Measurements from ENCODE around the gene LRRN3. TPM values are rescaled to one million over a fixed set of nuclear protein-coding genes. Genes with fewer than 3 reads are reported as not detected.
A peak's percentile ranks its signal among the peaks of the same experiment; 100 is the strongest.
"Not testable (repeated sequence)": the region's sequence is repeated elsewhere in the genome, so short reads cannot be mapped to it uniquely, and the experiment has no call there.

LRRN3 gene
- 0.81 TPM for total RNA-seq

DNA sequence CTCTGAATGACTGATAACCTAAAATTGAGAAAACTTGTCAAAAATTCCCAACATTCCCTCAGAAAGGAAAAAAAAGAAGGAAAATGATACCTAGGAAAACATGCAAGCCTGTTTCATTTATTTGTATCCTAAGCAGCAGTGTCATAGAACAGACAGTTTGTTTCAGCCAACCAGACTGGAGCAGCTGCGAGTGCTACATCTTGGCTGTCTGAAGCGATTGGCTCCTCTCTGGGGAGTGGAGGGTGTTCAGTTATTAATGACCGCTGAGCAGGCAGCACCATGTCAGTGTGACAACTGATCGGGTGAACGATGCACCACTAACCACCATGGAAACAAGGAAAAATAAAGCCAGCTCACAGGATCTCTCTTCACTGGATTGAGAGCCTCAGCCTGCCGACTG, at the start of gene LRRN3:
TSS of gene LRRN3 (plus strand) at position 282 of the 400 bp plus-strand sequence. CDS start 31,646 bp downstream, outside the sequence.
- DNase-seq (ENCODE audit: low spot score): peak; percentile 15

DNA sequence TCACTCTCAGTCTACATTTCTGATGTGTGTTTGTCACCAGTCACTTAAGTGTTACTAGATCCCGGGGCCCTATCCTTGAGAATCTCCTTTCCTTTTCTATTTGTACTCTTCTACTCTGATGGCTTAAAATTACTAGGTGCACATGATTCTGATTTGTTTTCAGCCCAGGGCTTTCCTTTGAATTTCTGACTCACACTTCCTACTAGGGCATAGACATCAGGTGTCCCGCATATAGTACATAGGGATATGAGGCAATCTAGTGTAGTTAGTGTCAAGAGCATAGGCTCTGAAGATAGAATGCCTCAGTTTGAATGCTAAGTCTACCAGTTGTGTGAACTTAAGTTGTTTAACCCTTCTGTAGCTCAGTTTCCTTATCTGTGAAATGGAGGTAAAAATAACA, 49.4 kb upstream of the LRRN3 start:
- no peak for DNase-seq (ENCODE audit: low spot score)

DNA sequence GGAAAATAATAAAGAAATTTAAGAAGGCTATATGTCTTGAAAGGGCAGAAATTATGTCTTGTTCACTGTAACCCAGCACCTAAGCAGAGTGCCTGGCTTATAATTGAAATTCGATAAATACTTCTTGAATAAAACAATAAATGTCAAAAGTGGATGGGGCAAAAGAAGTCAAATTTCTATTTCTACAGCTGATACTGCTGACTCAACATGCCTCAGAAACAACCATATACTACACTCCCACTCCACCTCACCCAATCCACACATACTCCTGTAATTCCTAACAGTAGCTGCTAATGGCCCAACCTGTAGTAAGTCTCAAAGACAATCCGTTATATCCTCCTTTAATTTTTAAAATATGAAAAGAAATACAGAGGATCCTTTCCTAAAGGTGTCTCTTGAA, 48.1 kb upstream of the LRRN3 start:
- DNase-seq (ENCODE audit: low spot score): no peak

DNA sequence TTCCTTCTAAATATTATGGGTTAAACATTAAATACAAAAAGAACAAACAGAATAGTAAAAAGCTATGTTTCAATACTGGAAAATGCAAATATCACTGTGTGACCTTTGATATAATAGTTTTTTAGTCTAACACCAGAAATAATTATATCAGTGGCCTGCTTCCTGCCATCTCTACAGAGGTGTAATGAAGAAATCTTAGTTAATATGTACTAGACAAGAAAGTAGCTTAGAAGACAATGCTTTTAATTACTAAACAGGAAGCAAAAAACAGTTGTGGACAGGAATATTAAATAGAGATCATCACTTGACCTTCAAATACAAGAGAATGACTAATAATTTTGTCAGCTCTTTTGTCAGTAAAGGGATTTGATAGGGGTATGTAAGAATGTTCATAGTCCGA, 47.4 kb upstream of the LRRN3 start:
- no peak for DNase-seq (ENCODE audit: low spot score)

DNA sequence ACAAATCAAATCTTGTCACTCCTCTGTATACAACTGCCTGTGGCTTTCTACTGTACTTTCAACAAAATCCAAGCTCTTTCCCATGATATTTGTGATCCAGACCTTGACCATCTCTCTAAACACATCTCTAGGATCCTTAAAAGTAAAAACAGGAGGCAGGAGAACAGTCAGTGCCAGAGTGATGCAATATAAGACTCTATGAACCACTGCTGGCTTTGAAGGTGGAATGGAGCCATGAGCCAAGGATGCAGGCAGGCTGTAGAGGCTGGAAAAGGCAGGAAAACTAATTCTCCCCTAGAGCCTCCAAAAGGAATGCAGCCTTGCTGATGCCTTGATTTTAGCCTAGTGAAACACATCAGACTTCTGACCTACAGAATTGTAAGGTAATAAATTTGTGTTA, 45.5 kb upstream of the LRRN3 start:
- no peak for DNase-seq (ENCODE audit: low spot score)

DNA sequence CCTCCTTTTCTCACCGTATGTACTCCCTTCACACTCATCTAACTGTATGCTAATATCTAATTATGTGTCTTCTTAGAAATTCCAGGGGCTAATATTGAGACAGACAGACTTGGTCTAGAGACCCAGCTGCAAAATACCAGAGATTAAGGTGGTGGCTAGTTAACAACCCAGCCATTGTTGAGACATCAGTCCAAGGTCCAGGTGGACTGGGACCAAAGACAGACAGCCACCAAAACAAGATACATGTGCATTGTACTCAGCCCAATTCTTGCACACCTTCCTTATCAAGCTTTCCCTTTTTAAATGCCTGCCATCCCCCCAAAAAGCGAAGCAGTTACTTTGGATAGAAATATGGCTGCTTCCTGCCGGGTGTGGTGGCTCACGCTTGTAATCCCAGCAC, 43.3 kb upstream of the LRRN3 start:
- DNase-seq (ENCODE audit: low spot score): no peak

DNA sequence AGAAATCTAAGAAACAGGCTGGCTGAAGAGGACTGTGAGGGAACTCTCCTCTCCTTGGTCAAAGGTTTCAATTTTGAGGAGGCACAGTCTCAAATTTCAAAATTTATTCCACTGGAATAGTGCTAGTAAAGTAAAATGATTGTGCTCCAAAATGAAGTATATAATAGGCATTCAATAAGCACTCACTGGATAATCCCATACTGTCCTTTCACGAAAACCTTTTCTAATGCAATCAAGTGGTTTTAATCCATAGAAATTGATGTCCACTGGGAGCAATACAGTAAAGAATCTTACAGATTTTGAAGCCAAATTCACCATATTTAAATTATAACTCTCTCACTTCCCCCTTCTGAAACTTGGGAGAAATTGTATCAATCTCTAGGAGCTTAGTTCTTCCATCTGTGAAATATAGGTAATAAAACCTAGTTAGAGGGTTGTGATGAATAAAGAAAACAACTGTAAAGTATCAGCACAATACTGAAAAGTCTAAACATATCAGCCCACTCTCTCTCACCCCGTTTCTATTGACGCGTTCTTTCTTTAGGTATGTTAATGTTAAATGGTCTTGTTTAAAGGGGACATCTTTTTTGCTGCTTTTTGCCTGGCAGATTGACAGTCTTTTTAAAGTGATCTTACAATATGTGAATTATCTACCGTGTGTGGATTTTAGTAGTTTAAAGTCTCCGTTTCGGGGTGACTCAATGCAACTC, 40.8 kb upstream of the LRRN3 start:
- DNase-seq (ENCODE audit: low spot score): no peak

DNA sequence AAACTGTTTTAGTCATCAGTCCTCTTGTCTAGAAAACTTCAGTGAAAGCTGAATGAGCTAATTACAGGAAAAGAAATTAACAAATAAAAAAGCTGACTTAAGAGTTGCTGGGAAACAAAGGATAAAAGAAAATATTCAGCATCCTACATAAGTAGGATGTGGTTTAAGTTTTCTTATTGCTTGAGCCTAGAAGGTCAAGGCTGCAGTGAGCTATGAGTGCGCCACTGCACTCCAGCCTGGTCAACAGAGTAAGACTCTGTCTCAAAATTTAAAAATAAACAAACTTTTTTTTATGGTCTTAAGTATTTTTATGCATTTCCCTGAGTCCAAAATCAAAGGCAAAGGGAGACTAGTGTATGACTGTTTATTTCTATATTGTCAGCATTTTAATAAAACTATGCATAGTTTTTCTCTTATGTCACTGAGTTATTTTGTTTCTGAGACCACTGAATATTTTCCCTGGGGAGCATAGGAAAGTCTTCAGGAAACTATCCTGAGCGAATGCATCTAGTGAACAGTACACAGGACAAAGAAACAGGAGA, 40.0 kb upstream of the LRRN3 start:
- no peak for DNase-seq (ENCODE audit: low spot score)

DNA sequence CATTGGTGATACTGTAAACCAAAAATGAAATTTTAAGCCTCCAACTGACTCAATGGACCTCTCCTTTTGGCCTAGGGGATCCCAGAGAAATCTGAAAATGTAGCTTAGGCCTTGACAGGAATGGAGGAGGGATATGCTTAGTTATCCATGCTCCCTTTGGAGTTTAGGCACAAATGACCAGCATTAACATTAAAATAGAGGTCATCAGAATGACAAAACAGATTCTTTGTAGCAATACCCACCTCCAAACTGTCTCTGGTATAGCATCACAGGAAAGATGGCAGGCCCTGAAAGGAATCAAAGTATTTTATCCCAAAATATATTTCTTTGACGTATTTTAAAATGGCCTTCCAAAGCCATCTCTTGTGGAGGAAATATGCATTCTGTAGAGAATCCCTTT, 39.1 kb upstream of the LRRN3 start:
- no peak for DNase-seq (ENCODE audit: low spot score)

DNA sequence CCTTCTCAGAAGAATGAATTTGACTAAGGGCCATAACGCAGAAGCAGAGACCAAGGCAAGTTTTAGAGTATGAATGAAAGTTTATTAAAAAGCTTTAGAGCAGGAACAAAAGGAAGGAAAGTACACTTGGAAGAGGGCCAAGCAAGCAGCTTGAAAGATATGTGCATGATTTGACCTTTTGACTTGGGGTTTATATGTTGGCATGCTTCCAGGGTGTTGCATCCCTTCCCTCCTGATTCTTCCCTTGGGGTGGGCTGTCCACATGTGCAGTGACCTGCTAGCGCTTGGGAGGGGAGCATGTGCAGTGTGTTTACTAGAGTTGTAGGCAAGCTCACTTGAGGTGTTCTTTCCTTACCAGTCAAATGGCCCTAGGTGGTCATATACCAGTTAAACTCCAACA, 37.9 kb upstream of the LRRN3 start:
- DNase-seq (ENCODE audit: low spot score): no peak

DNA sequence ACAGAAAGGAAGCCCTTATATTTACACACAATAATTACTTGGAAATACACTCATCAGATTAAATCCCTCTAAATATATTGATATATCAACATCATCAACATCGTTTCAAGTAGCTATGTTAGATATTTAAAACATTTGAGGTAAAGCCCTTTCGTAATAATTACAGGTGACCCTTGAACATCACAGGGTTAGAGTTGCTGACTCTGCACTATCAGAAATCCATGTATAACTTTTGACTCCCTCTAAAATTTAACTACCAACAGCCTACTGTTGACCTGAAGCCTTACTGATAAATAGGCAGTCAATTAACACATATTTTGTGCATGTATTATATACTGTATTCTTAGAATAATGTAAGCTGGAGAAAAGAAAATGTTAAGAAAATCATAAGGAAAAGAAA, 34.6 kb upstream of the LRRN3 start:
- no peak for DNase-seq (ENCODE audit: low spot score)

DNA sequence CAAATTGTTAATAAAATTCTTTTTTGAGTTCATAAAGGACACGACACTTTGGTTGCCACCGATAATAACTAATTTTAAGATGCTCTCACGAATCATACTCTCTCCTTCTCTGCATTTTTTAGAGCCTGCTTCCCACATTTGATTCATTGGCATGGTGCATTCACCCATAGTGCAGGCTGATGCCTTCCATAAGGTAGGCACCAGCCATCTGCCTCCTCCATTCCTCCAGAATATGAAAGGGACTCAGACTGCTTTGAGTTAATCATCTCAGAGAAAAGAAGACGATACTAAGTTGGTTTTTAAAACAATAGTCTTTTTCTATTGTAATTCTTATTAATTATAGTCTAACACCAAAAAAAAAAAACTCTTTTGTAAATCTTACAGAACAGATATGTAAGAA, 33.9 kb upstream of the LRRN3 start:
- DNase-seq (ENCODE audit: low spot score): no peak

DNA sequence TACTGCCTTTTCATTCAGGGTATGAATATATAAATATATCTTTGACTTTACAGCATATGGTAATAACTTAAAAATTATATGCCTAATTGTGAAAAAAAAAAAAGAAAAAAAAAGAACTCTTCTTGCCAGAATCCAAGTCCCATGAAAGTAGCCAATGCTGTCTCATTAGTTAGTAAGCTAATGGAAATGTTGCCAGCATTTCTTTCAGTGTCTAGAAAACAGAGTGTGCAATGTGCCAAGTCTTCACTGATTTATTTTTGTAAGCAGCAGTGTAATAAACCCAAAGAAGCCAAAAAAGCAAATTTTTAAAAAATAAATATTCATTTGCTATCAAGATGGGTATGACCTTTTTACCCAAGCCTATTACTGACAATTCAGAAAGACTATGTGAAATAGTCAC, 31.1 kb upstream of the LRRN3 start:
- no peak for DNase-seq (ENCODE audit: low spot score)

DNA sequence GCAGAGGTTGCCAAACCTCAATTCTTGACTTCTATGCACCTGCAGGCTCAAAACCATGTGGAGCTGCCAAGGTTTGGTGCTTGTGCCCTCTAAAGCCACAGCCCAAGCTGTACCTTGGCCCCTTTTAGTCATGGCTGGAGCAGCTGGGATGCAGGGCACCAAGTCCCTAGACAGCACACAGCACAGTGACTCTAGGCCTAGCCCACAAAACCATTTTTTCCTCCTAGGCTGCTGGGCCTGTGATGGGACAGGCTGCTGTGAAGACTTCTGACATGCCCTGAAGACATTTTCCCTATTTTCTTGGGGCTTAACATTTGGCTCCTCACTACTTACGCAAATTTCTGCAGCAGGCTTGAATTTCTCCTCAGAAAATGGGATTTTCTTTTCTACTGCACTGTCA, 27.8 kb upstream of the LRRN3 start:
- no peak for DNase-seq (ENCODE audit: low spot score)

DNA sequence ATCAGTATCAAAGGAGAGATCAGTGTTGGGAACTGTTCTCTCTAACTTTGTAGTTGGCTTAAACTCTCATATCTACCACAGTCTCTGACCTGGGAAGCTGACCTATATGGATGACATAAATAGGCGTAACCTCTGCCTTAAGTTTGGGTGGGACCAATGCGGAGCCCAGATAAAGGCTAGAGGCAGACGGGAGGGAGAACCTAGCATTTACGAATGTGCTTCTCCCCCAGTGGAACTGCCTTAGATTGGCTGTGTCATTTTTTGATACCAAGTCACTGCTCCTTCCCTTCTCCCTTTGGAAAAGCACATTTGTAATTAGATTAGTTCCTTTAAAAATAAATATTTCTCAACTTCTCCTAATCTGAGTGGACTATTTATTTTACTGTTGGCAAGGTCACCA, 23.7 kb upstream of the LRRN3 start:
- no peak for DNase-seq (ENCODE audit: low spot score)

DNA sequence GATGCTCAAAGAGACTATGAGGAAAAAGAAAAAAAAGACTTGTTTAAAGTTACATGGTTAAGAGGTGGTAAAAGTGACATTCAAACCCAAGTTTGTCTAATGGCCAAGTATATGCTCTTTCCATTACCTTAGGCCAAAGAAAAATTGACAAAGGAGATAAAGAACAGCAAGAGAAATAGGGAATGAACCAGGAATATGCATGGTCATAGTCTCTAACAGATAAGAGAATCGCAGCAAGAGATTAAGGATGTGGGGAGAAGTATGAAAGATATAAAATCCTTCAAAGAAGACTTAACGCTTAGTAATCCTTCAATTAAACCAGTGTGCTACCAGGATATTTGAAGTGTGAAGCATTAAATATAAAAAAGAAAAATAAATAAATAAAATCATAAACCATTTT, 23.2 kb upstream of the LRRN3 start:
- no peak for DNase-seq (ENCODE audit: low spot score)

DNA sequence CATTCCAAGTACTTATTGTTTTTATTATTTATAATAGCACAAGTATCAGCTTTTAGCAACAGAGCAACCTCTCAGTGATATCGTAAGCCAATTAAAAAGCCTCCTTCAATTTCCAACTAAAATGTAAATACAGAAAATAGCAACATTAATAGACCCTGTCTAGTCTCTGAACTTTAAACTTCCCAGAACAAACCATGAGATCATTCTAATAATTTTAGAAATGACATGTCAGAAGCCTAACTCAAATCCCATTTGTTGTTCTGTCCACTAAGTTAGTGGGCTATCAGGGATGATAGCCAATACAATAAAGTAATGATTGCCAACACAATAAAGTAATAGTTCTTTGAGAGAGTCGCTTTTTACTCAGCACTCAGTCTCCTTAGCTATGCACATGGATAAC, 22.3 kb upstream of the LRRN3 start:
- DNase-seq (ENCODE audit: low spot score): no peak

DNA sequence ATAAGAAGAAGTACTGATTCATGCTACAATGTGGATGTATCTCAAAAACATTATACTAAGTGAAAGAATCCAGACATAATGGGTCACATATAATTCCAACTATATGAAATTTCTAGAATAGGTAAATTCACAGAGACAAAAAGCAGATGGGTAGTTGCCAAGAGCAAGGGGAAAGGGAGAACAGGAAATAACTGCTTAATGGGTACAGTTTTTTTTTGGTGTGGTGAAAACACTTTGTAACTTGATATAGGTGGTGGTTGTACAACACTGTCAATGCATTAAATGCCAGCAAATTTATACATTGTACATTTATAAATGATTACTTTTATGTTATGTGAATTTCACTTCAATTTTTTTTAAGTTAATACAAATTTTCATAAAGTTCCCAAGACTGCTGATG, 19.4 kb upstream of the LRRN3 start:
- DNase-seq (ENCODE audit: low spot score): no peak

DNA sequence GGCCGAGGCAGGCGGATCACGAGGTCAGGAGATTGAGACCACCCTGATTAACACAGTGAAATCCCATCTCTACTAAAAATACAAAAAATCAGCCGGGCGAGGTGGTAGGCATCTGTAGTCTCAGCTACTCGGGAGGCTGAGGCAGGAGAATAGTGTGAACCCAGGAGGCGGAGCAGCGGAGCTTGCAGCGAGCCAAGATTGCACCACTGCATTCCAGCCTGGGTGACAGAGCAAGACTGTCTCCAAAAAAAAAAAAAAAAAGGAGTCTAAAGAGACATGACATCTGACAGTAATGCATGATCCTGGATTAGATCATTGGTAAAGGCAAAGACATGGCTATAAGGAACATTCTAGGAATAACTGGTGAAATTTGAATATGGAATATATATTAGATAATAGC, 18.3 kb upstream of the LRRN3 start:
- DNase-seq (ENCODE audit: low spot score): not testable (repeated sequence)

DNA sequence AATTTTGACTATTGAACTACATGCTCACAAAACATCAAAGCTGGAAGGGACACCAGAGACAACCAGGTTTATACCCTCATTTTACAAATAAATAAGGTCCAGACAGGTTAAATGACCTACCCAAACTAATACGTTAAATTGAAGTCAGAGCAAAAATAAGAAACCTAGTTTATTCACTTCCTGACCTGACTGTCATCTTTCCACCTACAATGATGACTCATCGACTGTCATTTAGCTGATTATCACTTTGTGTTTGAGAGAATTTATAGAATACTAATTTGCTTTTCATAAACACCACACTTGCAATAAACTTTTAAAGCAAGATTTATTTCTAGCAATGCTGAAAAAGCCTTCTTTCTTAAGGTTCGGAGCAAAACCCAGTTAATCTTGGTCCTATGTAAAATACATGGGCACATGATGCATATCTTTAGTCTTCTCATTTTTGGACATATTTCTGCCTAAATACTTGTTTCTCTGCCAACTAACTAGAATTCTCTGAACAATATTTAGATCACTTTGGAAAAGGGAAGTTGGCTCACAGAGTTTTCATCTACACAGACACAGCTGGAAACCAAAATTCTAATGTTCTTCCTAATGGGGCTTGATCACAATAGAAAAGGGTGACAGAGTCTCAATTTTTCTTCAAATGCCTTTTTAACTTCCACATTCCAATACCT, 16.7 kb upstream of the LRRN3 start:
- DNase-seq (ENCODE audit: low spot score): no peak

DNA sequence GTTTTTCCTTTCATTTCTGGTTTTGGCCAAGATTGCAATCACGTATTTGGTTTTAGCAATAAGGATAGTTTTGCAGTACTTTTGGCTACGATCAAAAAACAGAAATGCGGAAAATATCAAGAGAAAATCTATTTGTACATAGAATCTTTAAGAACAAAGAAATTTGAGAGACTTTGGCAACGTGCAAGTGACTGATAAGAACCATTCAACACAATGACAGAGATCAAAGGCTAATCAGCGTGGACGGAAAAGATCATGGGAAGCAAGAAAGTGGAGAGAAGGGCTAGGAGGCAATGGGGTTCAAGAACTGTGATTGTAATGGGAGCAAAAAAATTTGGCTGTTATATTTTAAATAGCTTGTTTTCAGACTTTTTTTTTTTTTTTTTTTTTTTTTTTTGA, 16.2 kb upstream of the LRRN3 start:
- DNase-seq (ENCODE audit: low spot score): no peak

DNA sequence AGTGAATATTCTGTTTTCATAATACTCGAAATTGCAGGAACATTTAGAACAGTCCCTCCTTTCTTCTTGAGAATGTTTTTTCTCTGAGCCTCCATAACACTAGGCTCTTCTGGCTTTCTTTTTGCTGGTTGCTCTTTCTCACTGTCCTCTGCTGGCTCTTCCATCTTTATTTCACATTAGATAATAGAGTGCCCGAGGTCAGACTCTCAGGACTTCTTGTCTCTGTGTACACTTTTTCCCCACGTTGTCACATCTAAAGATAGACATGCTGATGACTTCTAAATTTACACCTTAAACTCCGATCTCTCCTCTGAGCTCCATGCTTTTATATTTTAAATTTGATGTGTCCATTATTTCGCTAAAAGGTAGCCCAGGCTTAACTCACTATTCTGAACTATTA, 15.4 kb upstream of the LRRN3 start:
- no peak for DNase-seq (ENCODE audit: low spot score)

DNA sequence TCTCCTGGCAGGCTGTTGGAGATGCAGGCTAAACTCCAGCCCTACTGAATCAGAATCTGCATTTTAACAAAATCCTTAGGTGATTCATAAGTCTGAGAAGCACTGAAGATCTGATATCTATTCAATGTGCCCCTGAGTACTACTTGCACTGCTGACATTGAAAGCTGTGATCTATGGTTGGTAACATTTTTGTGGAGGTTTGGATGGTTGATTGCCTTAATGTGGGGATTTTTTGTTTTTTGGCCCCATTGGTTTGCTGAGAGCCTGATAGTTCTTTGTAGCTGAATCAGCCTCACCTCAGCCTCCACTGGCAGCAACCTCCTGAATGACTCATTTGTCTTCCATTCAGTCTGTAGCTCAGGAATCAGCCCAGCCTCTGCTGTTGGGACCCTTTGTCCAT, 14.7 kb upstream of the LRRN3 start:
- no peak for DNase-seq (ENCODE audit: low spot score)

DNA sequence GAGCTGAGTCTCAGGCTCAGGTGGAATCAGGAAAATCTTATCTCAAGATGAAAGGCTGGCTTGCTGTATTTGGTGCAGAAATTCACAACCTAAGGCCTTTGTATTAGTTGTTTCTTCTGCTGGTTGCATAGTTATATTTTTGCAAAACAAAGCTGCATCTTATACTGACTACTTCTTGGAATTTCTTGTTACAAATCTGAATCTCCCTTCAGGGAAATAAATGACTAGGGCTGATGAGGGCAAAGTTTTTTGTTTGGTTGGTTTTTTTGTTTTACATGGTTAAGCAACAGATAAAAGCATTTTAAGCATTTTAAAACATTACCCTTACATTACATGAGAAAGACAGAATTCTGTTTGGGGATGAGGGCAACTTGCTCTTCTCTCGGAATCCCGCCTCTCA, 13.9 kb upstream of the LRRN3 start:
- no peak for DNase-seq (ENCODE audit: low spot score)

Data from mucosa of gallbladder (tissue), 1 donor.